Stimulated activated CD8-positive, alpha-beta memory T cell treated with anti-CD3 and anti-CD28 coated beads, Interleukin-7, amount 100 ng/mL, for 1 hour (primary cell): ENCODE measurements around the gene RC3H1.
"Not testable (repeated sequence)": the region's sequence is repeated elsewhere in the genome, so short reads cannot be mapped to it uniquely, and the experiment has no call there.

Source experiments
- DNase-seq, 2 donors: peaks; one replicate each; pipeline ENCODE4 v3.0.0-alpha.2; 2020; ENCODE audit warnings: low read depth in 2 of 2

Gene RC3H1

GRCh38 chr1:174021591-174022079 is 522 bp downstream of the RC3H1 start:
- DNase-seq, result peak in 1 of 2 donors; percentile 9

- no peak for DNase-seq
Observed at GRCh38 chr1:174018565-174018964, 3.6 kb downstream of the RC3H1 start.

DNA sequence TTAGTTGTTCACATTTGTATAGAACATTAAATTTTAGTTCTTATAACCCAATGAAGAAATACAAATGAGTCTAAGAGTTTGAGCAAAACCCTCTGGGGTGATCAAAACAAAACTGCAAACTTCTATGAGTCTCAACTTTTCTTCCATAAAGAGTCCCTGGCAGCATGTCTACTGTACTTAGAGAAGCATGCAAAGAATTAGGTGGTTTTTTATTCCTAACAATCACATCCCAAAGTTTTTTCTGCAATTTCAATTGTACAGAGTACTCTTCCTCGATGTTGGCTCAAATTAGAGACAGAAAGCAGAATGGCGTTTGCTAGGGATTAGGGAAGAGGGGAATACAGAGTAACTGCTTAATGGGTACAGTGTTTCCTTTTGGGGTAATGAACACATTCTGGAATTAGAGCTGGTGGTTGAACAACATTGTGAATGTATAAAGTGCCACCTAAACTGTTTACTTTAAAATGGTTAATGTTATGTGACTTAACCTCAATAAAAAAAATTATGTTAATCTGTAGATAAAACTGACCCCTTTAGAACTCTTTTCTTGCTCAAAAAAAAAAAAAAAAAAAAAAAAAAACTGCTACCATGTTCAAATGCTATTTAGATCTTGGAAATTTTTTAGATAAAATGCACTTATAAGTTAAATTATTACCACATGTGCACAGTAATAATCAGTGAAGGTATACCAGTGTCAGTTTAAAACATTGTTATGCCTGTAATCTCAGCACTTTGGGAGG is 4.8 kb downstream of the RC3H1 start:
- no peak for DNase-seq

DNA sequence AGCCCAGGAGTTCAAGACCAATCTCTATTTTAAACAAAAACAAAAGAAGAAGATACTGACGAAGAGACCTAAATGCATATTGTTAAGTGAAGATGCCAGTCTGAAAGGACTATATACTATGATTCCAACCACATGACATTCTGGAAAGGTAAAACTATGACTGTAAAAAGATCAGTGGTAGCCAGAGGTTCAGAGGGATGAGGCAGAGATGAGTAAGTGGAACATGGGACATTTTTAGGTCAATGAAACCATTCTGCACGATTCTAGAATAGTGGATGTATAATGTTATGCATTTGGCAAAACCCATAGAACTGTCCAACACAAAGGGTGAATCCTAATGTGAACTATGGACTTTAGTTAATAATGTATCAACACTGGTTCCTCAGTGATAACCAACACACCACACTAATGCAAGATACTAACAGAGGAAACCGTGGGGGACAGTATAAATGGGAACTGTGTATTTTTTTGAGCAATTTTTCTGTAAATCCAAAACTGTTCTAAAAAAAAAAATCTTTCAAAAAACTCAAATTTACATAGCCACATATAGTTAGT is 8.2 kb downstream of the RC3H1 start:
- no peak for DNase-seq

GRCh38 chr1:174008979-174009378 is 13.2 kb downstream of the RC3H1 start:
- DNase-seq, result no peak

- DNase-seq, result no peak
Observed at GRCh38 chr1:174008269-174008668, 13.9 kb downstream of the RC3H1 start.

DNA sequence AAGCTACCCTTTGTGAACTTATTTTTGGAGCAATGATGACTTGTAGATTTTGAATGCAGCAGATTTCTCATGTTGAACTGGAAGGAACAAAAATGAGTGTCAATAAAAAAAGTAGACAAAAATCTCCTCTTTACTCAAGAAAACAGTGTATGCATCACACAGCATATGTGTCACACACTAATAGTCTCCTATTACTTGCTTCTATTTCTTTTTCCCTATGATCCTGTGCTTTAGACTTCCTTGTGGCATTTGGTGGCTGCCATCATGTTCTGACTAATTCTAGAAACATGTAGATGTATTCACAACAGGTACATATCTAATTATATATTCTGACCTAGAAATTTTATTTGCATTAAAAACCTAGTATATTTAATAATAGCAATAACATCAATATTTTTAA is 14.3 kb downstream of the RC3H1 start:
- no peak for DNase-seq

- DNase-seq, result no peak
Observed at GRCh38 chr1:174005032-174005431, 17.1 kb downstream of the RC3H1 start.

GRCh38 chr1:174003867-174004266 is 18.3 kb downstream of the RC3H1 start:
- no peak for DNase-seq

DNA sequence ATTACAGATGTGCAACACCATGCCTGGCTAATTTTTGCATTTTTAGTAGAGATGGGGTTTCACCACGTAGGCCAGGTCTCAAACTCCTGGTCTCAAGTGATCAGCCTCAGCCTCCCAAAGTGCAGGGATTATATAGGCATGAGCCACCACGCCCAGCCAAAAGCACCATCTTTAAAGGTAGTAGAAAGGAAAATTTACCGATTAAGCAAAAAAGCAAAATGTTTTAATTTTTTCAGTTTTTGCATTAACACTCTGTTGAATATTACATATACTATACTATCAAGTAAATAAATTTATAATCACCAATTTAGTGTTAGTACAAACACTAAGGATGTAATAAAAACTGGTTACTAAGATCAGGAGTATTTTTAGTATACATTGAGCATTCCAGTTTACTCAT is 20.6 kb downstream of the RC3H1 start:
- no peak for DNase-seq

- no peak for DNase-seq
Observed at GRCh38 chr1:174000371-174000770, 21.8 kb downstream of the RC3H1 start.

- DNase-seq, result no peak
Observed at GRCh38 chr1:173997791-173998190, 24.4 kb downstream of the RC3H1 start.

DNA sequence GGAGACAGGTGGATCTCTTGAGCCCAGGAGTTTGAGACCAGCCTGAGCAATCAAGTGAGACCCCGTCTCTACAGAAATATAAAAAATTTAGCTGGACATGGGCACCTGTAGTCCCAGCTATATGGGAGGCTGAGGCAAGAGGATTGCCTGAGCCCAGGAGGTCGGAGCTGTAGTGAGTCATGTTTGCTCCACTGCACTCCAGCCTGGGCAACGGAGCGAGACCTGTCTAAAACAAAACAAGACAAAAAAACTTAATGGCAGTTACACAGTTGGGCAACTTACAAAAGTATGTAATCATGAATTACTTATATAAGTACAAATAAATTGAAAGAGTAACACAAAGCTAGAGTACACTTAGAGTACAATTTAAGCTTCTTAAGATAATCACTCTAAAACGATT is 25.2 kb downstream of the RC3H1 start:
- no peak for DNase-seq

DNA sequence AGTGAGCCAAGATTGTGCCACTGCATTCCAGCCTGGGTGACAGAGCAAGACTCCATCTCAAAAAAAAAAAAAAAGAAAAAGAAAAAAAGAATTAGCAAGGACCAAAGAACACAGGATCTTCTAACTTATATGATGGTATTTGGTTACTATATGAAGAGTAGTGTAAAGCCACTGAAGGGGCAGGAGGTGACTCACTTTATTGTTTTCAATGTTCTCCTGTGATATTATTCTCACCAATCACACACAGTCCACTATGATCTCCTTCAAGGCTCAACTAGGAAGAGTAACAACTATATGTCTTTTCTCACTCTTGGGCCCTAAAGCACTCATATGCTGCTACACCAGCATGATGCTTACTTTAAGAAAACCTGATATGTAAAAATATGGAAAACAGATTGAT is 26.7 kb downstream of the RC3H1 start:
- no peak for DNase-seq

DNA sequence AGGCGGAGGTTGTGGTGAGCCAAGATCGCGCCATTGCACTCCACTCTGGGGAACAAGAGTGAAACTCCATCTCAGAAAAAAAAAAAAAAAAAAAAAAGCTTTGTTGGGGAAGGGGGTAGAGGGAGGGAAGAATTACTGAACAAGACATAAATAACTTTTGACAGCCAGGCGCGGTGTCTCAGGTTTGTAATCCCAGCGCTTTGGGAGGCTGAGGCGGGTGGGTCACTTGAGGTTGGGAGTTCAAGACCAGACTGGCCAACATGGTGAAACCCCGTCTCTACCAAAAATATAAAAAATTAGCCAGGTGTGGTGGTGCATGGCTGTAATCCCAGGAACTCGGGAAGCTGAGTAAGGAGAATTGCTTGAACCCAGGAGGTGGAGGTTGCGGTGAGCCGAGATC is 28.2 kb downstream of the RC3H1 start:
- DNase-seq, result not testable (repeated sequence)

- no peak for DNase-seq
Observed at GRCh38 chr1:173988068-173988467, 34.1 kb downstream of the RC3H1 start.

GRCh38 chr1:173986951-173987350 is 35.2 kb downstream of the RC3H1 start:
- DNase-seq, result no peak

DNA sequence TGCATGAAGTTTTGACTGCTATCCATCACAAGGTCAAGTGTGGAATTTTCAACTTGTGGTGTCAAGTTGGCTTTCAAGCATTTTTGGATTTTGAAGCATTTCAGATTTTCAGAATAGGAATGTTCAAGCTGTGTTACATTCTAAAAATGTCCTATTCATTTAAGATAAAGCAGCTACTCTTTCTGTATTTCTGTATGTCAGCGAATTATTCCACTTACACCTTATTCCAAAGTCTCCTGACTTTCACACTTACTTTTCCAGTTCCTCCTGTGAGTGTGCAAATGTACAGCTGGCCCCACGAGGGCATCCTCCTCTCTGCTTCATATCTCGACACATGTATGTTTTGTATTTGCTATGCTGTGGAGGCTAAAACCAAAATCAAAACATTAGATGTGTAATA is 51.9 kb downstream of the RC3H1 start:
- no peak for DNase-seq

GRCh38 chr1:173965896-173966295 is 56.3 kb downstream of the RC3H1 start:
- not testable (repeated sequence) for DNase-seq

- DNase-seq, result no peak
Observed at GRCh38 chr1:173963477-173963876, 58.7 kb downstream of the RC3H1 start.

DNA sequence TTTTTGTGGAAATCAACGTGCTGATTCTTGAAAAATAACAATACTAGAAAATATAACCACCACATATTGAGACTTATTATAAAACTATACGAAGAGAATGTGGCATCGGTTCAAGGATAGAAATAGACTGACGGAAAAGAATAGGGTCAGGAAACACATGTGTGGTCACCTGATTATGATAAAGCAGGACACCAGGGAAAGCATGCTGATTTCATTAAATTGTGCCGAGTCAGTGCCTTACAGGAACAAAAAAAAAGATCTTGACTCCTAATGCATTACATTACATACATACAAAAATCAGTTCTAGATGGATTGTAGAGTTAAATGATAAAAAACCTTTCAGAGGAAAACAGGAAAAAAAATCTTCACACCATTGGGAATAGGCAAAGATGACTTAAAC is 61.5 kb downstream of the RC3H1 start:
- DNase-seq, result no peak

DNA sequence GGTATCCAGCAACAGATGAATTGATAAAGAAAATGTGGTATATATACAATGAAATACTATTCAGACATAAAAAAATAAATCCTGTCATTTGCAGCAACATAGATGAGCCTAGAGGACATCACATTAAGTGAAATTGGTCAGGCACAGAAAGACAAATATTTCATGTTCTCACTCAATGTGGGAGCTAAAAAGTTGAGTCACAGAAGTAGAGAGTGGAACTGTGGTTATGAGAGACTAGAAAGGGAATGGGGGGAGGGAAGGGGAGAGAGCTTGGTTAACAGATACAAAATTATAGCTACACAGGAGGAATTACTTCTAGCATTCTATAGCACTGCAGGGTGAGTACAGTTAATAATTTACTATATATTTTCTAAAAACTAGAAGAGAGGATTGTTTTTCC is 68.0 kb downstream of the RC3H1 start:
- DNase-seq, result no peak

GRCh38 chr1:173948594-173948993 is 73.6 kb downstream of the RC3H1 start:
- no peak for DNase-seq
